ENCODE measurements around the gene JADE1. TPM values are rescaled to one million over a fixed set of nuclear protein-coding genes. Genes with fewer than 3 reads are reported as not detected.

The JADE1 gene
- total RNA-seq, 1 donor from 2014 or later = 24.3 TPM

- peak; percentile 76 for DNase-seq (ENCODE audit: missing footprints)
- intact Hi-C loops (cut with DNase I) = loop anchor here (2.0 to 5.0 kb wide), 4 partner anchors 51 to 671 kb away; no protein-coding TSS in a partner anchor
- no peak for ATAC-seq
These were observed 52.5 kb downstream of the JADE1 start for GRCh38 chr4:128861856-128862518.

GRCh38 chr4:128862608-128863311 lies 53.3 kb downstream of the JADE1 start:
- intact Hi-C loops (cut with DNase I) = loop anchor here (1.0 to 5.0 kb wide), 5 partner anchors 52 to 672 kb away; no protein-coding TSS in a partner anchor
- ATAC-seq (no peak), DNase-seq (ENCODE audit: missing footprints) (no peak)

DNA sequence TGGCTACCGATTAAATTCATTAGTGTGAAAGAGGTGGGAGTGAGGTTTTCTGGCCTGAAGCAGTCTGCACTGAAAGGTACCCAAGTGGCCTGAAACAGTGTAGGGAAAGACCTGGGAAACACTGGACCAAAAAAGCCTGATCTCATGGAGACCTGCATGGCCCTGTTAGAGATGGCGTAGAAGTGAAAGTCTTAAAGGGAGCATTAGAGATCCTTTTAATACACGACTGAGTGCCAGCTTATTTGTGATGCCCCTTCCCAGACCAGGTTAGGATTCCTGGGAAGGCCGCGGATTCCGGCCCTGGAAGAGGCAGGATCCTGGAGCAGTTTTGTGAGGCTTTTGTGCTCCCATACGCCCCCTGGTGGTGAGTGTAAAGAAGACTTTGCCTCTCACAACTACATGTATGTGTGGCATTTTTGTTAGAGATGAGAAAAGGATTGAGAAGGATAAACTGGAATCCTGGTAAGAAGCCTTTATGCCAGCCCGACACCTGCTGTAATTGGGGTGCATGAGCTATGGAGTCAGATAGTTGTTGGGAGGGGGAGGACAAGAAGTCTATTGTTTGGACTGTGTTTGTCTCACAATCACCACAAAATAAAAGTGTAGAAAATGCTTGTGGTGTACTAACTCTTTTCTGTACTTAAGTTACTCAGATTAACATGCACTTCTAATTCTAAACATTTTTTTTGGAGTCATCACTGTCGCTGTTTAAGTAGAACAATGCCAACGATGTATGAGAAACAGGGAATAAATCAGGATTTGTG lies 54.0 kb downstream of the JADE1 start:
- ATAC-seq = peak; percentile 69
- DNase-seq (ENCODE audit: missing footprints) = no peak
- intact Hi-C loops (cut with DNase I) = loop anchor here (1.0 to 5.0 kb wide), 5 partner anchors 53 to 673 kb away; no protein-coding TSS in a partner anchor

DNA sequence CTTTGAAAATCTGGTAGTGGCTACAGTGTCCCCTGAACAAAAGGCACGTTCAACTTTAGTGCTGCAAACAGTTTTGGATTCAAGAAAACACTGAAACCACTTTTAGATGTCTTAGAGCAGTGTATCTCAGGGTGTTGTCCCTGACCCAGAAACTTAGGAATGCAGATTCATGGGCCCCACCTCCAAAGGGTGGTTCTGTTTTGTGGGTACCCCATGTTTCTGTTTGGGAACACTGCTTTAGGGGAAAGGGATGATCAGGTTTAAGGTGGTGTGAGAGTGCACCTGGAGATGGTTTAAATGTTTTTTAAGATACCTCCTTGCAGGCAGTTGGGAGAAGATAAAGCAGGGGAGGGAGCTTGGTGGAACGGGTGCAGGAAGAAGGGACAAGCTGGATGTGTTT lies 55.6 kb downstream of the JADE1 start:
- DNase-seq (ENCODE audit: missing footprints) (no peak), ATAC-seq (no peak)
- intact Hi-C loops (cut with DNase I) = no loop called here

DNA sequence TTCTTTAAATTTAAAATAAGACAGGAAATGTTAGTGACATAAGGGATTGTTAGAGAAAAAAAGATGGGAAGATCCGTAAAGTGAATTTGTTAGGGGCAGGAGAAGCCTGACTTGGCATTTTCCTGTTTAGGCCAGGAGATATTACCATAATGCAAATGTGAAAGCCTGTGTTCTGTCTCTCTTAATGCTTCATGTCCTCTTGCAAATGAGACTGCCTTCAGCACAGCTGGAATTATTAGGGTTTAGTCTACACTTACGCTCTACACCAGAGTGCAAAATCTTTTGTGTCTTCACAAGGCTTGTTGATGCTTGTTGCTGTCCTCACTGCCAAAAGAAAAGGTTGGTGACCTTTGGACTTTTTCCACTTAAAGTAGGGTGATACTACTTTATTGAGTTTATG lies 56.8 kb downstream of the JADE1 start:
- DNase-seq (ENCODE audit: missing footprints) (no peak), ATAC-seq (no peak)

GRCh38 chr4:128866691-128867090 lies 57.2 kb downstream of the JADE1 start:
- intact Hi-C loops (cut with DNase I) = no loop called here
- ATAC-seq = no peak
- no peak for DNase-seq (ENCODE audit: missing footprints)

More for the DNA sequence above, 56.8 kb downstream of the JADE1 start:
- intact Hi-C loops (cut with DNase I) = no loop called here

- ATAC-seq (no peak), DNase-seq (ENCODE audit: missing footprints) (no peak)
- intact Hi-C loops (cut with DNase I) = no loop called here
These were observed 59.3 kb downstream of the JADE1 start for GRCh38 chr4:128868758-128869157.

DNA sequence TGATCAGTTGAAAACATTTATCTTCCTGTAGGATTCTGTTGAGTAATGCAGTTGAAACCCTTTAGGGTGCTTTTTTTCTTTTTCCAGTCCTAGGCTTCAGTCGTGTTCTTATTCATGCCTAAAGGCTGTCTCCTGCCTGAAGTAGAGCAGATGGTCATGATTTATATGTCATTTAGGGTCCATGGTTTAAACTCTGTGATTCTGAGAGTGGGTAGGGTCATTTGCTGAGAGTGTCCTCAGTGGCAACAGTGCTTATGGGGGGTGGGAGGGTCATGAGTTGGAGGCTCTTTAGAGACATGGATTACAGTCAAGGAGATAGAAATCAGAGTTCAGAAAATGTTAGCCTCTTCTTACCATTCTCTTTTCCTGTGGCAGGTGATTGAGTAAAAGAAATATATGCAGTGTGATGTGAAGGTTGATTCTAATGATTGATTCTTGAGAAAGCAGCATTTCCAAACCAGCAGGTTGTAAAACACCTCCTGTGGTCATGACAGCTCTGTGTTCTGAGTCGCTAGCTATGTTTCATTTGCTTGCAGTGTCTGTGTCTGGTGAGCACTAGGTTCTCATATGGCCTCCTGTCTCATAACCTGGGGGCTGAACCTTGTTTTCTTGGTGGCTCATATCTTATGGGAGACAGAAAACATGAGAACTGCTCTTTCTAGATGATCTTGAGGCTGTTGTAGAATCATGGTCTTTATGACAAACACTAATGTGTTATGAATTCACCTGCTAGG lies 60.4 kb downstream of the JADE1 start:
- no peak for ATAC-seq
- DNase-seq (ENCODE audit: missing footprints) = no peak
- intact Hi-C loops (cut with DNase I) = no loop called here

GRCh38 chr4:128871948-128872347 lies 62.4 kb downstream of the JADE1 start:
- intact Hi-C loops (cut with DNase I) = no loop called here
- DNase-seq (ENCODE audit: missing footprints) (no peak), ATAC-seq (no peak)

DNA sequence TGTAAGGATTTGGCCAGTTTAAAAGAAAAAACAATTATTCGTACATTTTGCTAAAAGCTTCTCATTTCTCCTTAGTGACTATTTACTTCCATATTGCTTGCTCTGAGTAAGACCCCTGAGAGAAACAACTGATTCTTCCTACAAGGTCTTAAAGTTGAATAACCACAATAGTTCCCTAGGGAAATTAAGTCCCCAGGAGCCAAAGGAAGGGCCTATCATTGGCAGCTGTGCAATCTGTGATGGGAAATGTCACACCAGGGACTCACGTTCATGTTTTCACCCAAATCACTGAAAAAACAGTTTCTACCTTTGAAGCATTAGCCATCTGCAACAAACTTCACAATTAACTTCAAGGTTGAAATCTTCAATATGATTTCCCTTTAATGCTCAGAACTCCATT lies 66.7 kb downstream of the JADE1 start:
- no peak for ATAC-seq
- no peak for DNase-seq (ENCODE audit: missing footprints)
- intact Hi-C loops (cut with DNase I) = no loop called here

GRCh38 chr4:128877934-128878333 lies 68.4 kb downstream of the JADE1 start:
- intact Hi-C loops (cut with DNase I) = no loop called here
- ATAC-seq (no peak), DNase-seq (ENCODE audit: missing footprints) (no peak)

DNA sequence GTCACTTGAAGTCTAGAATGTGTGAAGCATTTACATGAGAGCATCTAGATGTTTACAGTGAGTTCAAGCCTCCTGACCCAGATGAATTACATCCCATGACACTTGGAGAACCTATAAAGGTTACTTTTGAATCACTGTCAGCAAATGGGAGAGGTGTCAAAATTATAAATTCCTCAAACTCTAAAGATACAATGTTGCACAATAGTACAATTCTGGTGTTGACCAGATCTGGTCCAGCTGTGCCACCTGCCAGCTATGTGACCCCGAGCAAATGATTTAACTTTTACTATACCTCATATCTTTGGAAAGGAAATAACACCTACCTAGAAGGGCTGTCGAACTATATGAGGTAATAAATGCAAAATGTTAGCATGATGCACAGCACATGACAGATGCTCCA lies 69.8 kb downstream of the JADE1 start:
- DNase-seq (ENCODE audit: missing footprints) (no peak), ATAC-seq (no peak)
- intact Hi-C loops (cut with DNase I) = no loop called here

GRCh38 chr4:128879971-128880370 lies 70.5 kb downstream of the JADE1 start:
- no peak for DNase-seq (ENCODE audit: missing footprints)
- ATAC-seq = no peak
- intact Hi-C loops (cut with DNase I) = no loop called here

- DNase-seq (ENCODE audit: missing footprints) (no peak), ATAC-seq (no peak)
- intact Hi-C loops (cut with DNase I) = no loop called here
These were observed 71.2 kb downstream of the JADE1 start for GRCh38 chr4:128880662-128881061.

DNA sequence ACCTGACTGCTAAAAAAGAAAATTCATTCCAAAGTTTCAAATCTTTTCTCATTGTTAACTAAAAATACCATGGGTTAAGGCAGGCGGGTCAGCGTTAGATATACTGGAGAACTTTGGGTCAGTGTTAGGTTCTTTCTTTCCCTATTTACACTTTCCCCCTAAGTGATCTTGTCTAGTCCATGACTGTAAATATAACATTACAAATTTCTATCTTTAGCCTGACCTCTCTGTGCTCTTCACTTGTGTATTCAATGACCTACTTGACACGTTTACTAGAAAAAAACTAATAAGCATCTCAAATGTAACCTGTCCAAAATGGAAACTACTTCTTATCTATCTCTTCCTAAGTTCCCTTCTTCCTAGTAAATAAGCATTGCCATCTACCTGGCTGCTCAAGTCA lies 95.3 kb downstream of the JADE1 start:
- ATAC-seq = no peak
- intact Hi-C loops (cut with DNase I) = no loop called here
- no peak for DNase-seq (ENCODE audit: missing footprints)

DNA sequence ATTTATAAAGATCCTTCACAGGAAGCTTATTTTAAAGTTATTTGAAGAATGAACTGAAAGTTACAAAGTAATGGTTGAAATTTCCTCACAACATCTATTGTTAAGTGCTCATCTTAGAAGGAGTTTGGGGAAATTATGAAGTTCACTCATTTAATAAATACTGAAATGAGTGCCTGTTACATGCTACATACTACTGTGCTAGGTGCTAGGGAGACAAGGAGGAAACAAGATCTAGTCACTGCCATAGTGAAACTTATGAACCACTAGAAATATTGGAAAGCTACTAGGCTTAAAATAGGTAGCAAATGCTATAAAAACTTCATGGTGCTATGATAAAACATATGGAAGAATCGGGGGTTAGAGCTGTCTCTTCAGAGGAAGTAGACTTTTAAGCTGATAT lies 97.1 kb downstream of the JADE1 start:
- no peak for ATAC-seq
- intact Hi-C loops (cut with DNase I) = no loop called here
- no peak for DNase-seq (ENCODE audit: missing footprints)

- intact Hi-C loops (cut with DNase I) = no loop called here
- ATAC-seq (no peak), DNase-seq (ENCODE audit: missing footprints) (no peak)
These were observed 98.5 kb downstream of the JADE1 start for GRCh38 chr4:128907981-128908380.

GRCh38 chr4:128908735-128909134 lies 99.2 kb downstream of the JADE1 start:
- DNase-seq (ENCODE audit: missing footprints) (no peak), ATAC-seq (no peak)
- intact Hi-C loops (cut with DNase I) = no loop called here

- ATAC-seq (no peak), DNase-seq (ENCODE audit: missing footprints) (no peak)
- intact Hi-C loops (cut with DNase I) = no loop called here
These were observed 103.7 kb downstream of the JADE1 start for GRCh38 chr4:128913228-128913627.

Measured in Right ventricle myocardium inferior (tissue), 1 donor.